ENCODE measurements around the gene CALHM1.

GRCh38 chr10:103441206-103441605, 17.5 kb downstream of the CALHM1 start:
- TF ChIP-seq POLR2A (IDR thresholded peaks at IDR 0.05; ENCODE audit: low read depth, low read length): no peak
- TF ChIP-seq POLR2AphosphoS5 (IDR thresholded peaks at IDR 0.05; ENCODE audit: low read depth, low read length): no peak
